NCI-H510A (cell line): ENCODE data around the gene DES.

ENCODE experiments used
- DNase-seq: peaks from one replicate; lab custom pipeline; 2025; lab: John Stamatoyannopoulos, UW

DES gene

GRCh38 chr2:219419331-219420197 lies 1.4 kb downstream of the DES start:
- no peak for DNase-seq

DNA sequence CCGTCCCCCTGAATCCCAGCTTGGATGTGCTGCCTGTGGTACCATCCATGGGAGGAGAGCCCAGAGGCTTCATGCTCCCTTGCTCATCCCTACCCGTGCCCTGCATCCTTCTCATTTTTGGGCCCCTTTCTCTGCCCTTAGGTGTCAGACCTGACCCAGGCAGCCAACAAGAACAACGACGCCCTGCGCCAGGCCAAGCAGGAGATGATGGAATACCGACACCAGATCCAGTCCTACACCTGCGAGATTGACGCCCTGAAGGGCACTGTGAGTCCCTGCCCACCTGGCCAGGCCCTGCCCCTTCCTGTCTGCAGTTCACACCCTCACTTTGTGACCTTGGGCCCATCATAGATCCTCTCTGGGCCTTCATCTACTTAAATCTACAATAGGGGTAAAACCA lies 2.5 kb downstream of the DES start:
- DNase-seq, result no peak

- no peak for DNase-seq
Observed at GRCh38 chr2:219421323-219421722, 3.1 kb downstream of the DES start.

DNA sequence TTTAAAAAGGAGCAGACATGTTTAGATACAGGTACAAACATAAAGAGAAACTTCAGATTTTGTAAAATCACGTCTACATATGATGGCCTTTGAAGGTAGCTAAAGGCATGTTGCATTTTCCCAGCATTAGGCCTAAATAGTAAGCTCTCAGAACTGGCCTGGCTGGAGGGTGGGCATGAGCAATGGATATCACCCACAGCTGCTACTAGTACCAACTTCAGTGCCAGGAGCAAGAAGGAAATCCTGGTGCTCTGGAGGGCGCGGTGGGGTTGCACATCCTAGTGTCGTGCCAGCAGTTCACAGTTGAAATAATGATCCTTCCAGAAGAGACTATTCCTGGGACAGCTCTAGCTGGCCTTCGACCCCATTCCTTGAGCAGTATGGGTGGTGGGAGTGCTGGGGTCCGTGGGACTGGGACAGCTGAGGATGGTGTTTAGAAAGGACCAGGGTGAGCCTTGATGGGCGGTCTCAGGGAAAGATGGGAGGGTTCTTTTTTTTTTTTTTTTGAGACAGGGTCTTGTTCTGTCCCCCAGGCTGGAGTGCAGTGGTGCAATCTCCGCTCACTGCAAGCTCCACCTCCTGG lies 4.9 kb downstream of the DES start:
- no peak for DNase-seq

DNA sequence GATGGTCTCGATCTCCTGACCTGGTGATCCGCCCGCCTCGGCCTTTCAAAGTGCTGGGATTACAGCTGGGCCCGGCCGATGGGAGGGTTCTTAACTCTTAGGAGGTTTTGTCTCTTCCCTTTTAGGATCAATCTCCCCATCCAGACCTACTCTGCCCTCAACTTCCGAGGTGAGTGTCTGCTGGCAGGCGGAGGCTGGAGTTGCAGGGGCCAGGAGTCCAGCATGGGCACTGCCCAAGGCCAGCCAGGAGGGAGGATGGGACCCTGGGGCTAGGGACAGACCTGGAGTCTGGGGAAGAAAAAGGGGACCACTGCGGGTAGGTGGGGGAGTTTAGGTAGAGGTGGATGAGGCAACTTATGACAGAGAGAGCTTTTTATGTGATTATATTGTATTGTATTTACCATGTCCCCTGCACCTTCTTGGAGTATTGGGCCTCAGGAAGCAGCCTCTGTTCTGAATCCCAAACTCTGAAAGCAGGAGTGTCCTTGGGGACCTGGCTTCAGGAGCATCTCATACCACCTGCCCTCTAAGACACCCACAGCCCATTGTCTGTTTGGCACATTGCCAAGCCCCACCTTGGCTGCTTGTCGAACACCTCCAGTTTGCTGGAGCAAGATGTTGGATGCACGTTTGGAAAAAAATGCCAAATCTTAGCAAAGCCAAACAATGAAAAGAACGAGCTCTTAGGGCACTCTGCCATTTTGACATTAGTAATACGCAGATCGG lies 5.6 kb downstream of the DES start:
- no peak for DNase-seq

DNA sequence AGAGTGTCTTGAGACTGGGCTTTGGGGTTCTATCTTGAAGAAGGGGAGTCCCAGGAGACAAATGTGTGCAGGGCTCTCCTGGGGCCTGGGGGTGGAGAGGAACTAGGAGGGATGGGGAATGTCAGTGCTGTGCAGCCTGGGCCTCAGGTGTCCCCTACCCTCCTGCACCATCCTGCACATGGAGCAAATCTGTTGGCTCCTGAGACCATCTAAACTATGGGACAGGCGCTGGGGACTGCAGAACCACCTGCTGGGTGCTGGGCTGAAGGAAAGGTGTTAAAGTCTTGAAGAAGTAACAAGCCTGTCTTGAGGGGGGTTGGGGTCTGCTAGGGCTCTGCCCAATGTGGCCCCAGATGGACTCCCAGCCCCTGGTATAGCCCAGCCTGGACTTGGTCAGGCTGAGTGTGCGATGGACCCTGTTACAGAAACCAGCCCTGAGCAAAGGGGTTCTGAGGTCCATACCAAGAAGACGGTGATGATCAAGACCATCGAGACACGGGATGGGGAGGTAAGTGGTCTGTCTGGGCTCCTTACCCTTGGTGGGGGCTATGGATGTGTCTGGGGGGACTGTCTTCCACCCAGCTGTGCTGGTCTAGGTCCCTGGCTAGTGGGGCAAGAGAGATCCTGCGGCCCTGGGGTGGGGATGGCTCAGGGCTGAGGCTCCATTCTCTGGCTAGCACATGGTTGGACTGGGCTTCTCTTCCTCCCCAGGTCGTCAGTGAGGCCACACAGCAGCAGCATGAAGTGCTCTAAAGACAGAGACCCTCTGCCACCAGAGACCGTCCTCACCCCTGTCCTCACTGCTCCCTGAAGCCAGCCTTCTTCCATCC lies 7.3 kb downstream of the DES start:
- DNase-seq, result no peak

GRCh38 chr2:219426068-219426443 lies 7.9 kb downstream of the DES start:
- DNase-seq, result no peak

DNA sequence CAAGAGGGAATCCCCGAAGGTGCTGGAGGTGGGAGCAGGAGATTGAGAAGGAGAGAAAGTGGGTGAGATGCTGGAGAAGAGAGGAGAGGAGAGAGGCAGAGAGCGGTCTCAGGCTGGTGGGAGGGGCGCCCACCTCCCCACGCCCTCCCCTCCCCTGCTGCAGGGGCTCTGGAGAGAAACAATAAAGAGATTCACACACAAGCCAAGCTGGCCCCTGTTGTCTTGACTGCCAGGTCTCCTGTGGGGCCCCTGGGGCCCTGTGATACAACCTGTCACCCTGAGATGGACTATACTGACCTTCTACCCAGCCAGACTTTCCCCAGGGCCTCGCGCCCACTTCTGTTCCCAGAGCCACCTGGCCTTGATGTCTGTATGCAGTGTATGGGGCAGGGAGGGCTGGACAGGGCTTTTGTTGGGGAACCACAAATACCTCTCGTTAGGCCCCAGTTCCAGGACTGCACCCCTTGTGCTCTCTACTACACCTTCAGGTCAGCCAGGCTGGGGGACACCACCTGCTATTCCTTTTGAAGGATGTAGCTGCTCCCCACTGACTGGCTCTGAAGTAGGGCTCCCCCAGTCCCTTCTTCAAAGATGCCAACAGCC lies 8.5 kb downstream of the DES start:
- no peak for DNase-seq

GRCh38 chr2:219428469-219428868 lies 10.3 kb downstream of the DES start:
- no peak for DNase-seq

- no peak for DNase-seq
Observed at GRCh38 chr2:219429958-219430606, 11.9 kb downstream of the DES start.

GRCh38 chr2:219430633-219431615 lies 12.7 kb downstream of the DES start:
- no peak for DNase-seq

DNA sequence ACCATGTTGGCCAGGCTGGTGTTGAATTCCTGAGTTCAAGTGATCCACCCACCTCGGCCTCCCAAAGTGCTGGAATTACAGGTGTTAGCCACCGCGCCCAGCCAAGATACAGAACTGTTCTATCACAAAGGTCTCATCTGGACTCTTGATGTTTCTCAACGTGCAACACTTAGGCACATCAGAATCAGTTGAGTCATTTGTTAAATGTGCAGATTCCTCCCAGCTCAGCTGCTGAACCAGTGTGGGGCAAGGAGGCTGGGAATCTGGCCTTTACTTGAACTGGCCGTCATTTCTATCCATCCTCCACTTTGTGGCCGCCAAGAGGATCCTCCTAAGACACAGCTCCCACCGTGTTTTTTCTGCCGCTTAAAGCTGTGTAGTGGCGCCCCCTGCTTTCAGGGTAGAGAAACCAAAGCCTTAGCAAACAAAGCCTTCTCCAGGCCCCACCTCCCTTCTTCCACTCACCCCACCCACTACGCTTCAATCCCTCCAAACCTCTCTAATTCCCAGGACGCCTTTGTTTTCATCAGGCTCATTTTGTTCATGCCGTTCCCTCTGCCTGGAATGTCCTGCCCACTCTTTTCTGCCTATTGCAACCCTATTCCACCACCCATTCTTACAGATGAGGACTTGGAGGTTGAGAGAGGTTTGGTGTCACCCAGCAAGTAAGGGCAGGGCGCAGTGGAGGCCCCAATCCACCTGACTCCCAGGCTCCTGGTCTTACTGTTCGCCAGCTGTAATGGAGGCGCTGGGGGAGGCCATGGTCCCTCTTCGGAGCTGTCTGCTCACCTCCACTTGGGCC lies 15.7 kb downstream of the DES start:
- no peak for DNase-seq

DNA sequence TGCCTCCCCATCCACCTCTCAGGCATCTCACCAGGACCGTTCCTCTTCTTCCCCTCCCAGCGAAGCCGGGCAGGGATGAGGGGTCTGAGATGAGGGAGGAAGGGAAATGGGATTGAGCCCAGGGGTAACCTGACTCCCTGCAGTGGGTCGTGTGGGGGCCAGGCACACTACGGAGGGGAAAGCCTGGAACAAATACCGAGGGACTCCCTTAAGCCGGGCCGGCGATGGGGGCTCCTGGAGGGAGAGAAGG lies 16.2 kb downstream of the DES start:
- no peak for DNase-seq

- no peak for DNase-seq
Observed at GRCh38 chr2:219434718-219435525, 16.7 kb downstream of the DES start, which contains the start of gene SPEG. TSS of gene SPEG (plus strand) at chr2:219434843. CDS start at chr2:219434978, 135 bp downstream.

- no peak for DNase-seq
Observed at GRCh38 chr2:219435701-219436100, 17.5 kb downstream of the DES start.

GRCh38 chr2:219436491-219436890 lies 18.3 kb downstream of the DES start:
- DNase-seq, result no peak

- DNase-seq, result no peak
Observed at GRCh38 chr2:219437141-219437540, 19.0 kb downstream of the DES start.

- no peak for DNase-seq
Observed at GRCh38 chr2:219437690-219438206, 19.6 kb downstream of the DES start.
